Measurements from ENCODE around the gene FGF14. TPM values are rescaled to one million over a fixed set of nuclear protein-coding genes. Genes with fewer than 3 reads are reported as not detected.

Gene FGF14
- total and polyA plus RNA-seq, 2 donors (not counting 3 experiments of a cell fraction or from before 2014, with no cell fraction given): not detected

DNA sequence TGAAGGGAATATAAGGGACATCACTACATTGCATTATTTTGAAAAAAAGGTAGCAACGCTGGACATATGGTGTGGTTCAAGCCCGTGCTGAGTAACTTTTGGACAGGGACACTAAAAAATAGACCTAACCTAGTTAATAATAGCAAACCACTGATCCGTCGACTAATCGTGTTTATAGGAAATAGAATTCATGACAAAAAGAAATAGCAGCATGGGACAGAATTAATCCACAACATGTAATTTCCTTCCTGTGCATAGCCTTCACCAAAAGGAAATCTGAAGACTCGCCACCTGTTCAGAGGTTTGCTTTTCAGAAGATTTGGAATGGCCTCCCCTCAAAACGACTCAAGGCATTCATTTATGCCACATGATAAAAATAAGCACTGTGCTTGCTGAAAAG is 128.7 kb downstream of the FGF14 start:
- DNase-seq (ENCODE audit: low read depth, low spot score) (no peak), FAIRE-seq (no peak)
- H2AFZ ChIP-seq (ENCODE audit: low read depth, low read length): no peak overlapping the region
- intact Hi-C loops (cut with micrococcal nuclease) (no loop called here), dilution Hi-C loops (cut with MboI; ENCODE audit: extremely low pct_ligation_motif_present, low sequenced_read_pairs) (no loop called here)
- BruUV-seq (replicated peaks): no TSS peak
- H3K9ac ChIP-seq (replicated peaks; ENCODE audit: extremely low read depth, insufficient read depth, low read length): no peak overlapping the region
- no peaks in the 10 kb centered on the region for H3K79me2 ChIP-seq (ENCODE audit: control insufficient read depth, insufficient read depth, low read length)
- no peak overlapping the region for H3K27ac ChIP-seq (ENCODE audit: insufficient read depth, low read depth, low read length)
- no peaks in the 10 kb centered on the region for H3K9me1 ChIP-seq (replicated peaks; ENCODE audit: control insufficient read depth, extremely low read depth, insufficient read depth, low read length)
- H3K27me3 ChIP-seq (ENCODE audit: control insufficient read depth in 2 of 2, insufficient read depth in 2 of 2, low read length in 2 of 2): no peaks in the 10 kb centered on the region
- TF ChIP-seq GATA2 (IDR thresholded peaks at IDR 0.05; ENCODE audit: insufficient read depth, insufficient read length, low read depth, low read length) (no peak), EZH2 (IDR thresholded peaks at IDR 0.05; ENCODE audit: borderline replicate concordance, low read depth, low read length, severe bottlenecking) (no peak), MYC (IDR thresholded peaks at IDR 0.05; ENCODE audit: low read depth, low read length) (no peak), POLR2AphosphoS5 (IDR thresholded peaks at IDR 0.05; ENCODE audit: insufficient read depth, low read depth, low read length) (no peak), POLR2A (IDR thresholded peaks at IDR 0.05; ENCODE audit: low read depth, low read length) (no peak), FOS (IDR thresholded peaks at IDR 0.05; ENCODE audit: borderline replicate concordance, insufficient read depth, low read length) (no peak), JUN (IDR thresholded peaks at IDR 0.05; ENCODE audit: borderline replicate concordance, insufficient read depth, insufficient read length, low read depth) (no peak)
- TF ChIP-seq, protein P1, sequence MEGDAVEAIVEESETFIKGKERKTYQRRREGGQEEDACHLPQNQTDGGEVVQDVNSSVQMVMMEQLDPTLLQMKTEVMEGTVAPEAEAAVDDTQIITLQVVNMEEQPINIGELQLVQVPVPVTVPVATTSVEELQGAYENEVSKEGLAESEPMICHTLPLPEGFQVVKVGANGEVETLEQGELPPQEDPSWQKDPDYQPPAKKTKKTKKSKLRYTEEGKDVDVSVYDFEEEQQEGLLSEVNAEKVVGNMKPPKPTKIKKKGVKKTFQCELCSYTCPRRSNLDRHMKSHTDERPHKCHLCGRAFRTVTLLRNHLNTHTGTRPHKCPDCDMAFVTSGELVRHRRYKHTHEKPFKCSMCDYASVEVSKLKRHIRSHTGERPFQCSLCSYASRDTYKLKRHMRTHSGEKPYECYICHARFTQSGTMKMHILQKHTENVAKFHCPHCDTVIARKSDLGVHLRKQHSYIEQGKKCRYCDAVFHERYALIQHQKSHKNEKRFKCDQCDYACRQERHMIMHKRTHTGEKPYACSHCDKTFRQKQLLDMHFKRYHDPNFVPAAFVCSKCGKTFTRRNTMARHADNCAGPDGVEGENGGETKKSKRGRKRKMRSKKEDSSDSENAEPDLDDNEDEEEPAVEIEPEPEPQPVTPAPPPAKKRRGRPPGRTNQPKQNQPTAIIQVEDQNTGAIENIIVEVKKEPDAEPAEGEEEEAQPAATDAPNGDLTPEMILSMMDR (IDR thresholded peaks at IDR 0.05; ENCODE audit: extremely low read depth in 1 of 2, insufficient read depth in 1 of 2, low read depth in 1 of 2, low read length in 2 of 2): no peak
- TF ChIP-seq, protein P2, sequence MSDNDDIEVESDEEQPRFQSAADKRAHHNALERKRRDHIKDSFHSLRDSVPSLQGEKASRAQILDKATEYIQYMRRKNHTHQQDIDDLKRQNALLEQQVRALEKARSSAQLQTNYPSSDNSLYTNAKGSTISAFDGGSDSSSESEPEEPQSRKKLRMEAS (IDR thresholded peaks at IDR 0.05; ENCODE audit: insufficient read depth, insufficient read length): no peak
- H3K36me3 ChIP-seq (ENCODE audit: control insufficient read depth in 2 of 2, extremely low read depth in 1 of 2, insufficient read depth in 2 of 2, low read length in 2 of 2): no peaks in the 10 kb centered on the region
- no peak overlapping the region for H3K4me2 ChIP-seq (ENCODE audit: insufficient read depth, low read length)
- H4K20me1 ChIP-seq (replicated peaks; ENCODE audit: control insufficient read depth, extremely low read depth, insufficient read depth, low read length): no peaks in the 10 kb centered on the region
- CTCF ChIA-PET: no interaction called here
- no peaks in the 10 kb centered on the region for H3K9me3 ChIP-seq (replicated peaks; ENCODE audit: control insufficient read depth, insufficient read depth, low read length)
- POLR2A ChIA-PET: no interaction called here
- no peaks in the 10 kb centered on the region for H3K4me1 ChIP-seq (ENCODE audit: control insufficient read depth, extremely low read depth, insufficient read depth, low read length)
- no peak overlapping the region for H3K4me3 ChIP-seq (replicated peaks in 1 of 3; ENCODE audit: insufficient read depth in 1 of 3, low read depth in 1 of 3, low read length in 3 of 3)
